Limb (tissue), 2 donors: ENCODE results near the gene ANKRD17.
A peak's percentile ranks its signal among the peaks of the same experiment; 100 is the strongest.
"Not testable (repeated sequence)": the region's sequence is repeated elsewhere in the genome, so short reads cannot be mapped to it uniquely, and the experiment has no call there.

Experiments
- DNase-seq, 2 donors: peaks; one replicate each; pipeline ENCODE4 v3.0.0-alpha.2; 2016; ENCODE audit errors: extremely low spot score in 2 of 2

The ANKRD17 gene

DNA sequence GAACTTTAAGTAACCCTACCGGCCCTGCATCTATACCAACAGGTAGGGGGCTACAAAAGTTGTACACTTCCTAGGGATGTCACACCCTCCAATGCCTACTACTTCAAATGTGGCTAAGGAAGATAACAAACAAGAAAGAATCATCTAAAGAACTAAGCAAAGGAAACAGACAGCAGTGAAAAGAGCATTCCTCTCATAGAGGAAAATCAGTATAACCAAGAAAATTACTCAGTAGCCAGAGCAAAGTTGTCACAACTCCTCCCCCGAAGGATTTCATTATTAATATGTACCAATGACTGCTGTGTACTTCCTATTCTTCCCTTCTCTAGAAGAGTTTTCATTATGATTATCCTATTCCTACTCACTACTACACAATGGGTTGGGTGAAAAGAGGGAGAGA is 12.6 kb downstream of the ANKRD17 start:
- DNase-seq, result no peak

DNA sequence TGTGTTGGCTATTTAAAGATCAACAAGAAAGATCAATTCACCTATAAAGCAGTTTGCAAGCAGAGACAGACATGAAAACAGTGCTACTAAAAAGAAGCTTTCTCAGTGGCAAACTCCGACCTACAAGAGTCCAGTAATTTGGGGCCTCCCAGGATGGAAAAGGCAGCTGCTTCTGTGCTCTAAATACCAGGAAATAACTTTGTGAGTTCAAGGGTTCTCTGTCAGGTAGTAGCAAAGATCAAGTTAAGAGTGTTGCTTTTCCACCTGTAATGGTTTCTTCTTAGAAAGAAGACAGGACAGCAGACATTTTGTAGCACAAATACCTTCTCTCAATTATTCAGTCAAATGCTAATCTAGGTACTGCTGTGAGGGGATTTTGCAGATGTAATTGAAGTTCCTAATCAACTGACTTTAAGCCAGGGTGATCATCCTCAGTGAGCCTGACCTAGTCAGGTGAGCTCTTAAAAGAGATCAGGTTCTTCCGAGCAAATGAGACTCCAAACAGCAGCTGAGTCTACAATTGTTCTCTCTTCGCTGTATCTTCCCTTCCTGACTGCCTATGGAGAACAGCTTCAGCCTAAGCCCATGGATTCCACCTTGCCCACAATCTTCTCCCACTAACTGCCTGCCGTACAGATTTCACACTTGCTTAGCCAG is 13.5 kb downstream of the ANKRD17 start:
- DNase-seq, result no peak

DNA sequence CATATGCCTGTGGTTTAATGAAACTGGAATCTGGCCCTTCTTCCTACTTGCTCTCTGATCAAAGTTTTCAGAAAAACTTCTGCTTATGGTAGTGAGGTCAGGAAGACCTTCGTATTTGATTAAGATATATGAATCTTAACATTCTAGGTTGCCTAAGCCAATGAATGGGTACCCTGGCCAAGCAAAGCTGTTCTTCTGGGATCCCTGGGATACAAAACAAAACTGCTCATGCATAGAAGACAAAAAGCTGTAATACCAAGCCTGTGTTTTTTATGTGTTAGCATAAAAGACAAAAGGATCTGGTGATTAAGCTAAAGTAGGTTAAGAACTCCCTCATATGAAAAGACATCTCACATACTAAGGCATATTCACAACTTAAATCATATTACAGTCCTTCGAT is 21.6 kb downstream of the ANKRD17 start:
- no peak for DNase-seq

DNA sequence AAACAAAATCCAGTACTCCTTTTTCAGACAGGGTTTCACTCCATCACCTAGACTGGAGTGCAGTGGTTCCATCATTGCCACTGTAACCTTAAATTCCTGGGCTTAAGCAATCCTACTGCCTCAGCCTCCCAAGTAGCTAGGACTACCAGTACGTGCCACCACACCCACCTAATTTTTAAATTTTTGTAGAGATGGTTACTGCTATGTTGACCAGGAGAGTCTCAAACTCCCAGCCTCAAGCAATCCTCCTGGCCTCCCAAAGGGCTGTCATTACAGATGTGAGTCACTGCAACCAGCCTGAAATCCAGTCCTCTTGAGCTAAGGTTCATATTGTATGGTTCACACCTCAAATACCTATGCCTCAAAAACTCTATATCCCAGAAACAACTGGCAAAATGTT is 22.4 kb downstream of the ANKRD17 start:
- no peak for DNase-seq

DNA sequence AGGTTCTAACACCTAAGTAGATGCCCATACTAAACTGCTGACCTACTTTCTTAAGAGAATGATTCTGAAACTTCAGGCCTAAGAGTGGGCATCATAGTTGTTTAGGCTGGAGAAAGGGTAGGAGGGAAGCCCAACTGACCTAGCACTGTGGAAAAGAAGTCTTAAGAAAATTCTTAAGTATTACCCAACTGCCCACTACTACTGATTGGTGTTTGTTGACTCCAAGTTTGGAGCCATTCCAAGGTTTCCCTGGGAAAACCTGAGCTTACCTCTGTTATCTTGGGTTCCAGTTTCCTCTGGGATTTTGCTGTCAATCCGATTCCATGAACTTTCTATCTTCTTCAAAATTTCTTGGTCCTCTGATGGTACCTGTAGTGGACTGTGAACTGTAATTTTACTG is 23.9 kb downstream of the ANKRD17 start:
- DNase-seq, result no peak

DNA sequence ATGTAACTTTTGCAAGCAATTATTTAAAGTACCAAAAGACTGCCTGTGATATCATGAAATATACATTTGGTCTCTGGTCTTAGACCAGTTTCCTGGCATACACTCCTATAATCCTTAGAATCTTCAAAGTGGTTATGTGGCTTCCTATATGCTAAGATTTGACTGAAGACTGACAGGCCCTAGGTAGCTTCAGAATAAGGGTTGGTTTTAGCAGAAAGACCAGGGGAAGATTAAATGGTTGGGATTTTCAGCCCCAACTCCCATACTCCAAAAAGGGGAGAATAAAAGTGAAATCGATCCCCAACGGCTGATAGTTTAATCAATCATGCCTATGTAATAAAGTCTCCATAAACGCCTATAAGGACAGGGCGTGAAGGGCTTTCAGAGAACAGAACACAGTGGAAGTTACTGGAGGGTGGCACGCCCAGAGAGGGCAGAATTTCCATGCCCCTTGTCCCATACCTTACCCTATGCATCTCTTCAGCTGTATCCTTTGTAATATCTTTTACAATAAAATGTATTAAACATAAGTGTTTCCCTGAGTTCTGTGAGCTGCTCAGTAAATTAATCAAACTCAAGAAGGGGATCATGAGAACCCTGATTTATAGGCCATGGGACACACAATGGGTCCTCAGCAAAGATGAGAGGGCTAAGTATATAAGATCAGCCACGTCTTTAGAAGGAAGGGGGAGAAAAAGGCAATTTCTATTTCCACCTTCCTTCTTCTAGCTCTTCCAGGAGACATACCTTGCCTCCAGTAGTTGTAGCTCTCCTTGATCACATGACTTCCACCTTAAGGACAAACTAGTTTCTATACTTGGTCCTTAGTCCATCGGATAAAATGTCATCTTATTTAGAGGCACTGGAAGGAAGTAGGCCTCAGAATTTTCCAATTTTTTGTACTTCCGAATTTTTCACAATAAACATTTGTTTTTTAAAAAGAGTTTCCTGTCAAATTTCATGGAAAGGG is 26.8 kb downstream of the ANKRD17 start:
- no peak for DNase-seq

DNA sequence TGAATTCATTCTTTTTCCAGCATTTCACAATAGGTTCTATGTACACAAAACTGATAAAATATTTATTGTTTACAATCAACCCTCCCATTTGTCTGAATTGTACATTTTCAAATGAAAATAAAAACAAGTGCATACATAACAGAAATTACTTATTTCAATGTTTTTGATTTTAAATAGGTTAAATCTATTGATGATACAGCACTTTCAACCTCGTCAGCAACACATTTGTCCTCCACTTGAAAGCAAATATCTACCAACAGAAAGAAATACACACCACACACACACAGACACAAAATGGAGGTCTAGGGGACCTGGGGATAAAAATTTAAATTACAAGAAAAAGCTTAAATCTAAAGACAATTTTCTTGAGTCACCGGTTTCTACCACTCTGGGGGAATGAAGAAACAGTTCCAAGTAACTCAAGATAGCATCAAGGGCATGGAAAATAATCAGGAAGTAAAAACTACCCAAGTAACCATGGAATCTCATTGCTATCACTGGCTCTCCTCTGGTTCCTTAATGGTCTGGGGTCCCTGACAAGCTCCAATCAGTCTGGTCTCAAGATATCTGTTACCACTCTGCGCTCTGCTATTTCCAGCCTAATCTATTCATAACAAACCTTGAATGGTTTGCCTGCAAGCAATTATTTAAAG is 27.6 kb downstream of the ANKRD17 start:
- no peak for DNase-seq

DNA sequence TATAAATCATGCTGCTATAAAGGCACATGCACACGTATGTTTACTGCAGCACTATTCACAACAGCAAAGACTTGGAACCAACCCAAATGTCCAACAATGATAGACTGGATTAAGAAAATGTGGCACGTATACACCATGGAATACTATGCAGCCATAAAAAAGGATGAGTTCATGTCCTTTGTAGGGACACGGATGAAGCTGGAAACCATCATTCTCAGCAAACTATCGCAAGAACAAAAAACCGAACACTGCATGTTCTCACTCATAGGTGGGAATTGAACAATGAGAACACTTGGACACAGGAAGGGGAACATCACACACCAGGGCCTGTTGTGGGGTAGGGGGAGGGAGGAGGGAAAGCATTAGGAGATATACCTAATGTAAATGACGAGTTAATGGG is 29.8 kb downstream of the ANKRD17 start:
- DNase-seq, result not testable (repeated sequence)

DNA sequence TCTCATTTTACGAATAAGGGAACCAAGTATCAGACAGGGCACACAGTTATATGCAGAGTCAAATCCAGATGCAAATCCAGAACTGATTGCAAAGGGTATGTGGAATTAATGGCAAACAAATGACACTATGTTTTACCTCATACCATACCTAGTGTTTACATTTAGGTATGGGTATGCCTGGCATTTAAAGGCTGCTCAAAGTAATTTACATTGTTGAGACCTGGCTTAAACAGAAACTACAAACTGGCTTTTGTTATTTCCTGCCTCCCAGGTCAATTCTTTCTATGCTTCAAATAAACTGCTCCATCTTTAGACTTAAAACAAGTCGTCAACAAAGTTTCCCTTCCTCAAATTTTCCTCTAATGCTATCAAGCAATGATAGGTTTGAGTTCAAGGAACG is 33.7 kb downstream of the ANKRD17 start:
- no peak for DNase-seq

DNA sequence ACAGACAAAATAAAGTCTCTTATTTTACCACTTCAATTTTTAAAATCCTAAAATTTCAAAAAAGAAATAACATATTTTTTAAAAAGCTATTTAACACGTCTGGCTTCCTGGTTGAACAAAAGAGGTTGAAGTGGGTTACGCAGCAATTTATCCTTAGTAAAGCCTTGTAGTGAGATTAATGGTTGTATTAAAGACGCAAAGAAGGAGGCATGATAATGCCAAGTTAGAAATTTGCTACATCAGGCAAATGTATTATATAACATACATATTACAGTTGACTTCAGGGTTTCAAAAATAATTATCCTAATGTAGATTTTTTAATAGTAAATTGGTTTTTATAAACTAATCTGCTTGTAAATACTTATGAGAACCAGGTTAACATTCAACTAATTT is 35.3 kb downstream of the ANKRD17 start:
- no peak for DNase-seq

DNA sequence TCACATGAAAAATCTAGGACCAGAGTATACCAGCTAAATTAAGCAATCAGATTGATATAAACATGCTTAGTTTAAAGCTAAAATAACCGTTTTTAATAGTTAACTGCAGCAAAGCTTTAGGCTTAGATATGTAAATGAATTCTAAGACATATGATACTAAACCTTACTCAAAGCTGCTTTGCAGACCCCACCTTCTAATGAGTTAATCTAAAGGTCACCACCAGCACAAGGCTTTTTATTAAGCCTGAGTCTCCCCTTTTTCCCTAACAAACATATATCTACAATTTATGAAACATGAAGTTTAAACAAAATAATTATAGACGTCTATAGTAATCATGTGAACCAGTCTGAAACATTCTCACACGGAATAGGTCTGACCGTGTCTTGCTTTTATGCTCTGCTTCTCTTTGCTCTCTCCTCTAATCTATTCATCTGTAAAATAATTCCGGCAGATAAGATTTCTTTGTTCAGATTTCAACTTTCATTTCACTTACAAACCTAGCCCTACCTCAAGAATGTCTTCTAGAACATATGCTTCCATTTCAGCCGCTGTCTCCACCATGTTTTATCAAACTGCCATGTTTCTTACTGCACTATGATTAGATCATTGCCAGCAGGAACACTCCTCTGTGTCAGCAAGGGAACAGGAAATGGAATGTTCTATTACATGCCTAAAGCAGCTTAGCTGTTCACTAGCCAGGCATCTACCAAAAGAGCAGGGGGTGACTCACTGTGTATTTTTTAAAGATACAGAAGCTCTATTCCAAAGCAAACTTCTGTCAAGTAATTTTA is 35.9 kb downstream of the ANKRD17 start:
- peak; percentile 53 to 93 for DNase-seq

DNA sequence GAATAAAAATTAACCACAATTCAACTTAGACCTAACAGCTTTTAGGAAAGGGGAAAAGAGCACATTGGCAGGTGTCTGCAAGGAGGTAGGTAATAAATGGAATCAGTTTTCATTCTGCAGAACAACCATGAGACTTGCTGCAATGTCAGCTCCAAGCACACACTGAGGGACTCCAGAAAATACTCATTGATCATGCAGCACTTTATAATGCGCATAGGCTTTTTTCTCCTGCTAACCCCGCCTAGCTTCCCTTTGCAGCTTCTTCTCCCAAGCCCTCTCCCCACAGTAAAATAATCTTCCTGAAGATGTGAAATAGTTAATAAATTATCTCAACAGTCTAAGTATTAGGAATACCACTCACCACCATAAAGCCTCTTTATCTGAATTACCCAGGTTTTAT is 36.9 kb downstream of the ANKRD17 start:
- no peak for DNase-seq

DNA sequence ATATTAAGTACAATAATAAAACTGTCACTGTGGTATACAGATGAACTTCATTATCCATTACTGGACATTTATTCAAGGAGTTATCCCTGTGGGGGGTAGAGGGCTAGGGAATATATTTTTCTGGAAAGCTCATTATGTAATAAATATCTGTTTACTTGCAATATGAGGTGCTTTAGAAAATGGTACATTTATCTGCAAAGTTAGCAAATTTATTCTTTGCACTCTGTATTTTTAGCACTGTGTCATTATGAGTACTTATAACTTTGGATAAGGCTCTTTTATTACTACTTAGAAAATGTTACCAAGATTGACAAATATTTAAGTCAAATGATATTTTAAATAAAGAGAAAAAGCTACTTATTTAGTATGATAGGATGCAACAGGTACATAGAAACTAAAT is 37.8 kb downstream of the ANKRD17 start:
- DNase-seq, result no peak

DNA sequence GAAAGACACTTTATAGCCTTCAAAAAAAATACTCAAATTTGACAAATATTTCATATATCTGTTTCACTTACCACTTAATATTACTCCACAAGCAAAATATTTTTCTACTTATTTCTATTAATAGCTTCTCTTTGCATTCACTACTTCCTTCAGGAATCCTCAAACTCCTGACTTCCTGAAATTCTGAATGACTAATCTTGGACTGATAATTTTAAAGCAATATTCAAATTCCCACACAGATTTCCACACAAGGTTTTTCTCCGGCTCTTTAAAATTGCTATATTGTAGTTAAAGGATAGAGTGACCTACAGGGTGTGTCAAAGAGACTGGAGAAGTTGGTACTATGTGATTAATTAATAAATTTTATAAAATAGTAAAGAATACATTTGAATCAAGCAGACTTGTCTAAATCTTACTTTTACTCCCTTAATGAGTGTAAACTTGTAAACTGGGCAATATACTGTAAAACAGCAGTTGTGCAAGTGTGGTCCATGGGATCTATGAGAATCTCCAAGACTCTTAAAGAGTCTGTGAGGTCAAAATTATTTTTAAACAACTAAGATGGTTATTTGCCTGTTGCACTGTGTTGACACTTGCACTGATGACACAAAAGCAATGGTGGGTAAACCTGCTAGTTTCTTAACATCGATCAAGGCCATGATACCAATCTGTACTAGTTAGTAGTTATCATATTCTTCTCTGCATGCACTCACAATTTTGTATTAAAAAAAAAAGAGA is 44.5 kb downstream of the ANKRD17 start:
- no peak for DNase-seq

DNA sequence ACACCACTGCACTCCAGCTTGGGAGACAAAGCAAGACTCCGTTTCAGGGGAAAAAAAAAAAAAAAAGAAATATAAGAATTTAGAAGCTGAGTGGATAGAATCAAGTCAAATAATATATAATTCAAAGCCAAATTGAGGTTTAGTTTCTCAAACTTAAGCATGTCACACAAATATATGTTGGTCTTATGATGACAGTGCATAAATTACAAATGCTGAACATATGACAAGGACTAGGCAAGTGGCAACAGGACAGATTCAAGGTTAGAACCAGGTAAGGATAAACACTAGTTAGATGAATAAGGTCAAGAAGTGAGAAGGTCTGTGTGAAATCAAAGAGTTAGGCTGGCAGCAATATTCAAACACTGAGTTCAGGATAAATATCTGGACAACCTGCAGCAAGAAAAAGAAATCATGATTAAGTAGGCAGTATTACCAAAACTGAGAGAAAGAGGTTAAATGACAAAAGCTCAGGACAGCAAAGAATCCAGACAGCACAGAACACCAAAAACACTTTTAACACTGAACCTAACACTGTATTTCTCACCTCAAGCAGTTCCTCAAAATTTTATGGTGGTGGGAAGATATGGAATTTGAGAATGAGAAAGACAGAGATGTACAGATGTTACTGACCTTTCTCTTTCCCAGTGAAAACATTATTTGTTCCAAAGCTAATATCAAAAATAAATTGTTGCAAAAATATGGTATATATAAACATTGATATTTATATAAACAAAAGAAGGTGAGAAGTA is 45.4 kb downstream of the ANKRD17 start:
- DNase-seq, result no peak

DNA sequence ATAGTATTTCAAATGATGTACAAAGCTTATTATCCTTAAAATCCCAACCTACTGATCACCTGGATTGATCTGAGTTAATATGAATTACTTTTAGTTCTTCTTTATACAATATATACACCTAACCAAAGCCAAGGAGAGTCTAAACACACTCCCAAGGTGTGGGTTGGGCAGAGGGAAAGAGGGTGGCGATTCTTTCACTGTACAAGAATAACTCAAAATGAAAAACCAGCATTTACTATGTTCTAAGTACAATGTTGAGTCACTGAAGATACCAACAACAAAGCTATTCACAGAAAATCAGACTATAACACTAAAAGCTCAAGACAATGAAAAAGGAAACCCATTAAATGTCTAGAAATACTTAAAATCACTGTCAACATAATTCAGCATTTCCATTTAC is 46.6 kb downstream of the ANKRD17 start:
- no peak for DNase-seq

DNA sequence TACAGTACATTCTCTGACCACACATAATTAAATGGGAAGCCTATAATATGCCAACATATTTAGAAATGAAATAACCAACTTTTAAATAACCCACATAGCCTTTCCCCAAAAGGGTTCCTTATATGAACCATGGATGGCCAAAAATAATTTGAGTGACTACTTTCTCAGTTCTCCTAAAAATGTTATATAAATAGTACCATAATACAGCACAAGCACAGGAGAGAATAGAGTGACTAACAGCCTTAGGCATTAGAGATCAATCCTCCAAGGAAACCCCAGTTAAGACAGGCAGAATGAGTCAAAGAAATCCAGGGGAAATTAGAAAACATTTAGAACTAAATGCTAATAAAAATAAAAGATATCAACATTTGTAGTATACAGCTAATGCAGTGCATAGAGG is 50.2 kb downstream of the ANKRD17 start:
- DNase-seq, result no peak

DNA sequence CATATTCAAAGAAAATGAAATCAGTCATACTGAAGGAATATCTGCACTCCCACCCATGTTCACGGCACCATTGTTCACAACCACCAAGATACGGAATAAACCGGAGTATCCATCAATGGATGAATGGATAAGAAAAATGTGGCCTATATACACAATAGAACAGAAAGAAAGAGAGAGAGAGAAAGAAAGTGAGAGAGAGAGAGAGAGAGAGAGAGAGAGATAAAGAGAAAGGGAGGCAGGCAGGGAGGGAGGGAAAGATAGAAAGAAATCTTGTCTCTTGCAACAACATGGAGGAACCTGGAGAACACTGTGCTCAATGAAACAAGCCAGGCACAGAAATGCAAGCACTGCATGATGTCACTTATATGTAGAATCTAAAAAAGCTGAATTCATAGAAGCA is 52.4 kb downstream of the ANKRD17 start:
- DNase-seq, result no peak

DNA sequence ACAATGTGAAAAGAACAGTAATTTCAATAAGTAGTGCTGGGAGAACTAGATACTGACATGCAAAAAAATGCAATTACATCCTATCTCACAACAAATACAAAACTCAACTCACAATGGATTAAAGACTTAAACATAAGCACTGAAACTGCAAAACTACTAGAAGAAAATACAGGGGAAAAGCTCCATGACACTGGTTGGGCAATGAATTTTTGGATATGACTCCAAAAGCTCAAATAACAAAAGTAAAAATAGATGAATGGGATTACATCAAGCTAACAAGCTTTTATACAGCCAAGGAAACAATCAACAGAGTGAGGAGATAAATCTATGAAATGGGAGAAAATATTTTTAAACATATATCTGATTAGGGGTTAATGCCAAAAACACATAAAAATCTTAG is 53.1 kb downstream of the ANKRD17 start:
- no peak for DNase-seq

DNA sequence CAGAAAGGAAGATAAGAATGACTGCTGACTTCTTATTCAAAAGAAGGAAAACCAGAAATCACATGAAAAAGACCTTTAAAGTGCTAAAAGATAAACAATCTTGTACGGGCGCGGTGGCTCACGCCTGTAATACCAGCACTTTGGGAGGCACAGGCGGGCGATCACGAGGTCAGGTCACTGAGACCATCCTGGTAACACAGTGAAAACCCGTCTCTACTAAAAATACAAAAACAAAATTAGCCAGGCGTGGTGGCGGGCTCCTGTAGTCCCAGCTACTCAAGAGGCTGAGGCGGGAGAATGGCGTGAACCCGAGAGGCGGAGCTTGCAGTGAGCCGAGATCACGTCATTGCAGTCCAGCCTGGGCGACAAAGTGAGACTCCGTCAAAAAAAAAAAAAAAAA is 54.6 kb downstream of the ANKRD17 start:
- DNase-seq, result not testable (repeated sequence)
